Fibroblast of gingiva (primary cell): ENCODE data around the gene NXF1.
"Not testable (repeated sequence)": the region's sequence is repeated elsewhere in the genome, so short reads cannot be mapped to it uniquely, and the experiment has no call there.

Source experiments
- DNase-seq: peaks from one replicate; pipeline ENCODE4 v3.0.0-alpha.2; 2011; ENCODE audit warnings: low read depth

Gene NXF1

DNA sequence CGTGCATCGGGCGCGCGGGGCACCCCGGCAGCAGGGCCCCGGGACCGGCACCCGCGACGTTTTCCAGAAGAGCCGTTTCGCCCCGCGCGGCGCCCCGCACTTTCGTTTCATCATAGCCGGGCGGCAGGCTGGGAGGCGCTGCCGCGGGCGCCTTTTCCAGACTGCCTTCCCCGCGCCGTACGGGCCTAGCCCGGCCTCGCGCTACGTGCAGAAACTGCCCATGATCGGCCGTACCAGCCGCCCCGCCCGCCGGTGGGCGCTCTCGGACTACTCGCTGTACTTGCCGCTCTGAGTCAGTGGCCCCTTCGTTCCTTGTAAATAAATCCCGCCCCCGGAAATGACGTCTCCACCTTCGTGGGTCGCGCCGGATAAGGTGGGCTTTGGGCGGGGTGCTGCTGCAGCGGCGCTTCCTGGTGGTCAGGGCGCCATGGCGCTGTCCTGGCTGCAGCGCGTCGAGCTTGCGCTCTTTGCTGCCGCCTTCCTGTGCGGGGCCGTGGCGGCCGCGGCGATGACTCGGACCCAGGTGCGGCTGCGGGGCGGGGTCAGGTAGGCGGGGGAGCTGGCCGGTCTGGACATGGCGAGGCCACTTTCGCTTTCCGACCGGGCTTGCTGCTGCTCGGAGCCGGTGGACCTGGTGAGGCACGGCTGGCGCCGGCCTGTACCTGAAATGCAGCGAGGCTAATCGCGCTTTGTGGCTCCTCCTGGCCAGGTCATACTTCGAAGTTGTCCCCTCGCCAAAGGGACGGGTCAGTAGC, 18.1 kb downstream of the NXF1 start, which contains the start of gene TMEM179B:
Gene TMEM179B, plus strand, starts transcription at position 398 of the 755 bp plus-strand sequence. Its CDS starts 30 bp downstream, at position 428.
- DNase-seq, result peak; percentile 95

DNA sequence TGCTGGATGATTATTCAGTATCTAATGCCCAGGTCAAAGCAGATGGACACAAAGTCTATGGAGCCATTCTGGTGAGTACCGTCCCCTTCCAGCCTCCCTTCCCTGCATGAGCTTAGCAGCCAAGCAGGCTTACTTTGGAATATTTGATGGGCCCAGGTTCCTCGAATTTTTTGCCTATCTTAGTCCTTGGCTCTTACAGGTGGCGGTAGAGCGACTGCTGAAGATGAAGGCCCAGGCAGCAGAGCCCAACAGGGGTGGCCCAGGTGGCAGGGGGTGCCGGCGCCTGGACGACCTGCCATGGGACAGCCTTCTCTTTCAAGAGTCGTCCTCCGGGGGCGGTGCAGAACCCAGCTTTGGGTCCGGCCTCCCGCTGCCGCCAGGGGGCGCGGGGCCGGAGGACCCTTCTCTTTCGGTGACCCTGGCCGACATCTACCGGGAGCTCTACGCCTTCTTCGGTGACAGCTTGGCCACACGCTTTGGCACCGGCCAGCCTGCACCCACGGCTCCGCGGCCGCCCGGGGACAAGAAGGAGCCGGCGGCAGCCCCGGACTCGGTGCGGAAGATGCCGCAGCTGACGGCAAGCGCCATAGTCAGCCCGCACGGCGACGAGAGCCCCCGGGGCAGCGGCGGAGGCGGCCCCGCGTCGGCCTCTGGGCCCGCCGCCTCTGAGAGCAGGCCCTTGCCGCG, 18.8 kb downstream of the NXF1 start:
- DNase-seq, result peak; percentile 78

DNA sequence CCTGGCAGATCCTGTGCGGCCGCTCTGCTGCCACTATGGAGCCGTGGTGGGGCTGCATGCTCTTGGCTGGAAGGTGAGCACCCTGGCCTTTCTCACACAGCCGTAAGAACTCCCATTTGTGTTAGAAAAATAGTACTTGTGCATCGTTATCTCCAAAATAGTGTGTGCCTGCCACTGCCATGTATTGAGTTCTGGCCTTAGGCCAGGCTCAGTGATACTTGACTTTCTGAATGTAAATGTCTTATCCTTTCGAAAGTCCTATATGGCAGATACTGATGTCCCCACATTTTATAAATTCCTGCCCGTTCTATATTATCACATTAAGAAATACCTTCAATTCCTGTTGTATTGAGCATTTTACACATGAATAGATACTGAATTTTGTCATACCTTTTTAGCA, 22.5 kb downstream of the NXF1 start:
- no peak for DNase-seq

GRCh38 chr11:62778441-62778840, 26.8 kb downstream of the NXF1 start:
- no peak for DNase-seq

GRCh38 chr11:62777389-62777788, 27.9 kb downstream of the NXF1 start:
- DNase-seq, result no peak

DNA sequence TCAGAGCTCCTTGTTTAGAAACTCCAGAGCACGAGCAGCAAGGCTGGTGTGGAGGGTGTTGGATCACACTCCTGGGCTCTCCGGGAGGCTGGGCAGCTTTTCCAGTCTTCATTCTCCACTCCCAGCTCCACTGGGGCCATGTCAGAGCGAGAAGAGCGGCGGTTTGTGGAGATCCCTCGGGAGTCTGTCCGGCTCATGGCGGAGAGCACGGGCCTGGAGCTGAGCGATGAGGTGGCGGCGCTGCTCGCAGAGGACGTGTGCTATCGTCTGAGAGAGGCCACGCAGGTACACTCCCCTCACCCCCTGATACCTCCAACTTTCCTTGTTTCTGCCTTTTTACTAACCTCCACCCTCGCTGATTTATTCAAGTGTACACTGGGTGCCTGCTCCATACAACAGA, 29.6 kb downstream of the NXF1 start:
- no peak for DNase-seq

- no peak for DNase-seq
Measured at GRCh38 chr11:62774407-62774806, 30.8 kb downstream of the NXF1 start.

GRCh38 chr11:62771144-62772021, 33.9 kb downstream of the NXF1 start, which contains the start of gene TAF6L:
Gene TAF6L, plus strand, starts transcription at chr11:62771396. Its CDS starts 4,388 bp downstream, at chr11:62775784.
- peak; percentile 94 for DNase-seq

GRCh38 chr11:62770778-62771143, 34.5 kb downstream of the NXF1 start:
- DNase-seq, result no peak

- not testable (repeated sequence) for DNase-seq
Measured at GRCh38 chr11:62760867-62761227, 44.4 kb downstream of the NXF1 start.

- no peak for DNase-seq
Measured at GRCh38 chr11:62757846-62758788, 47.1 kb downstream of the NXF1 start.

DNA sequence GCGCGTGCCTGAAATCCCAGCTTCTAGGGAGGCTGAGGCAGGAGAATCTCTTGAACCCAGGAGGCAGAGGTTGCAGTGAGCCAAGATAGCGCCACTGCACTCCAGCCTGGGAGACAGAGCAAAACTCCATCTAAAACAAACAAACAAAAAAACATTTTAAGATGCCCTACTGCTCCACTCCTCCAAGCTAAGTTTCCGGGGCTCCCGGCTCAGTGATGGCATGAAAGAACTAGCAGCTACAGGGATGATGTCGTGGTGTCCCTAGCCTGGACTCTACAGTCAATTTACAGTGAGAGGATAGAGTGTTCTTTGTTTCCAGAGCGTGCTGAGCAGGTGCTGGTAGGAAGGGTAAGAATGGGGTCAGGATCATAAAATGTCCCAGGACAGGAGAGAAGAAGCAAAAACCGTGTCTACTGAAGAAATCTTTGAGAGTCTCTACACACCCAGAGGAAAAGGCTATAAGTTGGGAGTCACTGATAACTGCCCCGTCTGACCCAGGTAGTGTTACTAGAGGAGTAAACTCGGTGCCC, 50.1 kb downstream of the NXF1 start:
- no peak for DNase-seq

DNA sequence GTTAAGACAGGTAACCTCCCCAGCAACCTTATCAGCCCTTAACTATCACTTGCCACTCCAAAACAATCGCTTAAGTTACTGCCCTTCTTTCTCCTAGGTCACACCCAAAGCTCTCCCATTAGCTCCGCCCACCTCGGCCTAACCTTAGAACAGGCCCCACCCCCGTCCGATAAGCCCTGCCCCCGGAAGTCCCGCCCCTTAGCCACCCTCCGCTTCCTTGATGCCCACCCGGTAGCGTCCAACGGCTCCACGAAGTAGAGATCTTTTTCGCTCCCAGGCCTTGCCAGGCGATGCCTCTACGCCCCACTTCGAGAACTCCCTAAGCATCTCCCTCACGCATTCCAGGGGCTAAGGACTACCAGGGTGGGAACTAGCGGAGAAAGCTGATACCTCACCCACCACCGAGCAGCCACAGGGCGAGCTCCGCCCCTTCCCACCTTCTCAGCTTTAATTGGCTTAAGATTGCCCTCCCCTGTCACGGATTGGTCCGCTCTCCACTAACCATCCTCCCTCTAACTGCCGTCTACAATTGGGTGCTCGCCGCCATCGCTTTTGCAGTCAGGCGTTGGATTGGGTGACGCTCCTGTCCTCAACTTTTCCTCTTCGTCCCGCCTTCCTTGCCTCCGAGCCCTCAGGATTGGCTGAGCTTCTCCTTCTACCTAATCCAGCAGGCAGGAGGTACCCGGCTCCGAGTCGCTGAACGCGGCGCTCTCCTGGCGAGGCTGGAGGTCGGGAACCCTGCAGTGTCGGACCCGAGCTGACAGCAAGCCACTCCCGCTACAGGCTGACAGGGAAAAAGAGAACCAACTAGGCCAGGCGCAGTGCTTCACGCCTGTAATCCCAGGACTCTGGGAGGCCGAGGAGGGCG, 51.3 kb downstream of the NXF1 start, which contains the start of gene ZBTB3:
Gene ZBTB3, minus strand, starts transcription at position 425 of the 868 bp plus-strand sequence. CDS start 496 bp downstream, outside the sequence.
- DNase-seq, result peak; percentile 99

DNA sequence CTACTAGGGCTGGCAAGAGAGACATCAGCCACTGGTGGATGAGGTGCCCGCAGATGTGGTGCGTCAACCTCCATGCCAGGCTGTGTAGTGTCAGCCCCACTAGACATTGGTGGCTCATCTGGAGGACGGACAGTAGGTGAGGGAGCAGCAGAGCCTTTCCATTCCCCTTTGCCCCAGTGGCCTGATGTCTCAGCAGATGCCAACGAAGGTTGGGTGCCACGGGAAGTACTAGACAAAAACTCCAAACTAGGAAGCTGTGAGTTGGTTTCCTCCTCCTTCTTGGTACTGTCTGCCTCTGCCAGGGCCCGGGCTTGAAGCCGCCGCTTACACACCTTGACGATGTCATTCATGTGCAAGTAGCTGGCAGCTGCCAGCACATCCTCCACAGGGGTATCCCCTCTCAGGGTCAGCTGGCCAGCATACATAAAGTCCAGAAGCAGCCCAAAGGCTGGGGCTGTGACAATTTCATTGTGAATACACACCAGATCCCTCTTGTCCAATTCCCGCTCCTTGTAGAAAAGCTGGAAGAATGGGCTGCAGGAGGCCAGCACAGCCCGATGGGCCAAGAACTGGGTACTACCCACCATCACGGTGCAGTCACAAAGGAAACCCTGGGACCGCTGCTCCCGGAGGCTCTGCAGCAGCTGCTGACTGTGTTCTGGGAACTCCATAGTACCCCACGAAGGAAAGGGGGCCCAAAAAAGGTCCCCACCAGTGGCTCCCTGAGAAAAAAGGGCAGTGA, 52.1 kb downstream of the NXF1 start:
- no peak for DNase-seq

GRCh38 chr11:62752177-62752785, 53.0 kb downstream of the NXF1 start:
- no peak for DNase-seq

GRCh38 chr11:62749931-62750330, 55.3 kb downstream of the NXF1 start:
- DNase-seq, result not testable (repeated sequence)

- no peak for DNase-seq
Measured at GRCh38 chr11:62747475-62748160, 57.6 kb downstream of the NXF1 start.
